Lower lobe of right lung (tissue), 2 donors: ENCODE results near the gene DUSP6. TPM values are rescaled to one million over a fixed set of nuclear protein-coding genes. Genes with fewer than 3 reads are reported as not detected.

ENCODE experiments used
- ATAC-seq, 2 donors: fragments of 200-7000 bp; cut with Tn5 transposase; one replicate each; pipeline ENCODE4 v1.9.1; 2020 to 2022; ENCODE audit warnings: mild to moderate bottlenecking in 2 of 2, moderate library complexity in 2 of 2
- DNase-seq: peaks from one replicate; pipeline ENCODE4 v3.0.0-alpha.2; 2020
- H3K27ac ChIP-seq: fragments of 200-600 bp; one replicate; pipeline ENCODE4 v1.8.0; 2022
- H3K27me3 ChIP-seq: fragments of 200-600 bp; one replicate; pipeline ENCODE4 v1.8.0; 2022; ENCODE audit warnings: low read depth
- H3K36me3 ChIP-seq: fragments of 200-600 bp; one replicate; pipeline ENCODE4 v1.8.0; 2022; ENCODE audit warnings: mild to moderate bottlenecking
- H3K4me1 ChIP-seq: fragments of 200-600 bp; one replicate; pipeline ENCODE4 v1.8.0; 2022
- H3K4me3 ChIP-seq: fragments of 200-600 bp; one replicate; pipeline ENCODE4 v1.8.0; 2022; ENCODE audit warnings: mild to moderate bottlenecking
- H3K9me3 ChIP-seq: fragments of 200-600 bp; one replicate; pipeline ENCODE4 v1.8.0; 2022
- CTCF ChIP-seq: fragments of 200-600 bp; IDR thresholded peaks from one replicate; pipeline ENCODE4 v1.8.0; 2022; ENCODE audit warnings: antibody characterized with exemption, mild to moderate bottlenecking
- intact Hi-C: fragments of 100-400 bp; cut with DNase I; formaldehyde crosslinking; loops from one replicate; pipeline ENCODE4 v1.11.0; 2022
- total RNA-seq: library from RNA; stranded (reverse); fragmentation: NEBNext Ultra II Directional; extraction: Animal tissue kit (Norgen Biotek cat#: 25700); gene quantifications from one replicate; pipeline ENCODE4 v1.2.1, GENCODE V29; 2021
- donor health status: DM: no; HTN: yes; CAD: no; lungs with severe emphysema.

DUSP6 gene
- total RNA-seq, 1 donor from 2014 or later, result 196 TPM

GRCh38 chr12:89314060-89314761 lies 38.1 kb downstream of the DUSP6 start:
- ATAC-seq (no peak), DNase-seq (no peak)
- no peaks in the 10 kb centered on the region for H3K9me3 ChIP-seq
- no peak overlapping the region for H3K27ac ChIP-seq
- no peak overlapping the region for H3K4me3 ChIP-seq
- no peak for TF ChIP-seq CTCF
- intact Hi-C loops, result no loop called here
- H3K27me3 ChIP-seq, result no peaks in the 10 kb centered on the region
- H3K36me3 ChIP-seq, result no peaks in the 10 kb centered on the region
- peaks cover 8% of the 10 kb centered on the region for H3K4me1 ChIP-seq

GRCh38 chr12:89311703-89312293 lies 40.5 kb downstream of the DUSP6 start:
- intact Hi-C loops, result no loop called here
- Histone ChIP-seq H3K9me3 (no peaks in the 10 kb centered on the region), H3K36me3 (no peaks in the 10 kb centered on the region), H3K27me3 (no peaks in the 10 kb centered on the region), H3K4me1 (peaks cover 5% of the 10 kb centered on the region), H3K4me3 (no peak overlapping the region), H3K27ac (no peak overlapping the region)
- ATAC-seq (no peak), DNase-seq (no peak)
- no peak for TF ChIP-seq CTCF

GRCh38 chr12:89309815-89310214 lies 42.5 kb downstream of the DUSP6 start:
- Histone ChIP-seq H3K4me3 (no peak overlapping the region), H3K36me3 (no peaks in the 10 kb centered on the region), H3K9me3 (no peaks in the 10 kb centered on the region), H3K4me1 (no peaks in the 10 kb centered on the region), H3K27me3 (no peaks in the 10 kb centered on the region), H3K27ac (no peak overlapping the region)
- no peak for TF ChIP-seq CTCF
- ATAC-seq, result no peak
- intact Hi-C loops, result no loop called here
- no peak for DNase-seq

GRCh38 chr12:89309440-89309802 lies 42.9 kb downstream of the DUSP6 start:
- no peak overlapping the region for H3K27ac ChIP-seq
- no peaks in the 10 kb centered on the region for H3K36me3 ChIP-seq
- no peaks in the 10 kb centered on the region for H3K9me3 ChIP-seq
- H3K27me3 ChIP-seq, result no peaks in the 10 kb centered on the region
- DNase-seq, result no peak
- TF ChIP-seq CTCF, result no peak
- H3K4me1 ChIP-seq, result no peaks in the 10 kb centered on the region
- ATAC-seq, result no peak
- no peak overlapping the region for H3K4me3 ChIP-seq
- intact Hi-C loops, result no loop called here

GRCh38 chr12:89307474-89308253 lies 44.6 kb downstream of the DUSP6 start:
- DNase-seq, result no peak
- H3K36me3 ChIP-seq, result no peaks in the 10 kb centered on the region
- intact Hi-C loops, result no loop called here
- no peak for ATAC-seq
- no peak overlapping the region for H3K27ac ChIP-seq
- no peaks in the 10 kb centered on the region for H3K27me3 ChIP-seq
- no peak overlapping the region for H3K4me3 ChIP-seq
- H3K4me1 ChIP-seq, result no peaks in the 10 kb centered on the region
- TF ChIP-seq CTCF, result no peak
- H3K9me3 ChIP-seq, result no peaks in the 10 kb centered on the region
